H9 (cell line): ENCODE results near the gene RPA4. TPM values are rescaled to one million over a fixed set of nuclear protein-coding genes. Genes with fewer than 3 reads are reported as not detected.

Experiments
- DNase-seq: peaks from one replicate; pipeline ENCODE4 v3.0.0-alpha.2; 2017
- H2AFZ ChIP-seq: one replicate; pipeline ENCODE4 v1.6.1; 2013; ENCODE audit warnings: mild to moderate bottlenecking, low read length, control low read depth, moderate library complexity
- H2AK5ac ChIP-seq: 2 replicates; pipeline ENCODE4 v1.6.1; 2013; ENCODE audit warnings: low read length, control low read depth, mixed read lengths; ENCODE audit not compliant: insufficient read length
- H2BK120ac ChIP-seq: one replicate; pipeline ENCODE4 v1.6.1; 2013; ENCODE audit warnings: low read depth, mild to moderate bottlenecking, low read length, control low read depth, inconsistent platforms; ENCODE audit not compliant: poor library complexity, severe bottlenecking
- H2BK12ac ChIP-seq: 2 replicates; pipeline ENCODE4 v1.6.1; 2013; ENCODE audit warnings: low read length, control low read depth, mixed read lengths, low read depth; ENCODE audit not compliant: insufficient read length
- H2BK15ac ChIP-seq: 2 replicates; pipeline ENCODE4 v1.6.1; 2013; ENCODE audit warnings: low read depth, low read length, control low read depth
- H2BK20ac ChIP-seq: one replicate; pipeline ENCODE4 v1.6.1; 2013; ENCODE audit warnings: low read depth, mild to moderate bottlenecking, low read length, control low read depth, inconsistent platforms; ENCODE audit not compliant: poor library complexity, severe bottlenecking
- H2BK5ac ChIP-seq: 2 replicates; pipeline ENCODE4 v1.6.1; 2013; ENCODE audit warnings: low read length, control low read depth, mixed read lengths; ENCODE audit not compliant: insufficient read length
- H3K14ac ChIP-seq: 2 replicates; pipeline ENCODE4 v1.6.1; 2013; ENCODE audit warnings: low read length, control low read depth; ENCODE audit not compliant: insufficient read depth
- H3K18ac ChIP-seq: 2 replicates; pipeline ENCODE4 v1.6.1; 2013; ENCODE audit warnings: low read depth, mild to moderate bottlenecking, mixed read lengths, low read length, control low read depth; ENCODE audit not compliant: insufficient read length
- H3K23ac ChIP-seq: 2 replicates; pipeline ENCODE4 v1.6.1; 2013; ENCODE audit warnings: low read length, control low read depth, mixed read lengths, low read depth; ENCODE audit not compliant: insufficient read length
- H3K23me2 ChIP-seq: 2 replicates; pipeline ENCODE4 v1.6.1; 2013; ENCODE audit warnings: low read depth, mild to moderate bottlenecking, mixed read lengths, low read length, control low read depth; ENCODE audit not compliant: insufficient read length, poor library complexity, severe bottlenecking
- H3K27ac ChIP-seq: 2 replicates; pipeline ENCODE4 v1.5.1; 2013; ENCODE audit warnings: low read length, control low read depth, mixed read lengths, low read depth; ENCODE audit not compliant: insufficient read length
- H3K27me3 ChIP-seq: 2 replicates; pipeline ENCODE4 v1.6.1; 2013; ENCODE audit warnings: low read length, control low read depth, inconsistent platforms; ENCODE audit not compliant: insufficient read depth
- H3K4ac ChIP-seq: 2 replicates; pipeline ENCODE4 v1.6.1; 2013; ENCODE audit warnings: low read depth, mild to moderate bottlenecking, control low read depth, inconsistent platforms, low read length, moderate library complexity
- H3K4me1 ChIP-seq: 2 replicates; pipeline ENCODE4 v1.6.1; 2013; ENCODE audit warnings: low read length, control low read depth, inconsistent platforms; ENCODE audit not compliant: insufficient read depth
- H3K4me2 ChIP-seq: 2 replicates; pipeline ENCODE4 v1.6.1; 2013; ENCODE audit warnings: low read length, control low read depth, mixed read lengths; ENCODE audit not compliant: insufficient read length, insufficient read depth
- H3K56ac ChIP-seq: 2 replicates; pipeline ENCODE4 v1.6.1; 2013; ENCODE audit warnings: low read depth, mild to moderate bottlenecking, mixed read lengths, low read length, control low read depth; ENCODE audit not compliant: insufficient read length
- H3K79me1 ChIP-seq: 2 replicates; pipeline ENCODE4 v1.6.1; 2013; ENCODE audit warnings: low read depth, mild to moderate bottlenecking, moderate library complexity, low read length, control low read depth, inconsistent platforms; ENCODE audit not compliant: insufficient read depth, poor library complexity, severe bottlenecking
- H3K79me2 ChIP-seq: 2 replicates; pipeline ENCODE4 v1.6.1; 2013; ENCODE audit warnings: low read length, control low read depth, inconsistent platforms; ENCODE audit not compliant: insufficient read depth
- H3K9ac ChIP-seq: 2 replicates; pipeline ENCODE4 v1.6.1; 2013; ENCODE audit warnings: low read length, control low read depth, mixed read lengths; ENCODE audit not compliant: insufficient read length; ENCODE audit errors: extremely low read depth
- H3K9me3 ChIP-seq: one replicate; pipeline ENCODE4 v1.6.1; 2013; ENCODE audit warnings: low read depth, low read length, inconsistent platforms; ENCODE audit not compliant: control insufficient read depth
- H3T11ph ChIP-seq: one replicate; pipeline ENCODE4 v1.6.1; 2013; ENCODE audit warnings: mild to moderate bottlenecking, low read length, control low read depth, inconsistent platforms
- H4K20me1 ChIP-seq: one replicate; pipeline ENCODE4 v1.6.1; 2013; ENCODE audit not compliant: control insufficient read depth, insufficient read length, insufficient read depth
- H4K5ac ChIP-seq: 2 replicates; pipeline ENCODE4 v1.6.1; 2013; ENCODE audit warnings: low read depth, mild to moderate bottlenecking, mixed read lengths, low read length, control low read depth; ENCODE audit not compliant: insufficient read length
- H4K8ac ChIP-seq: replicated peaks from 2 replicates; pipeline ENCODE4 v1.6.1; 2013; ENCODE audit warnings: low read length, control low read depth, mixed read lengths, low read depth; ENCODE audit not compliant: insufficient read length
- H4K91ac ChIP-seq: 2 replicates; pipeline ENCODE4 v1.6.1; 2013; ENCODE audit warnings: low read depth, mild to moderate bottlenecking, moderate library complexity, mixed read lengths, low read length, control low read depth; ENCODE audit not compliant: insufficient read length
- H3K27ac Mint-ChIP-seq, 3 experiments: 2 replicates in 2 of 3; 3 replicates in 1 of 3; pipeline ENCODE4 v1.8.0; 2020 to 2021; ENCODE audit warnings: mixed read lengths in 3 of 3, mild to moderate bottlenecking in 1 of 3, moderate library complexity in 1 of 3
- H3K27me3 Mint-ChIP-seq: 2 replicates; pipeline ENCODE4 v1.8.0; 2021; ENCODE audit warnings: low read depth, mild to moderate bottlenecking, moderate library complexity, mixed read lengths
- H3K36me3 Mint-ChIP-seq, 3 experiments: 2 replicates in 2 of 3; 3 replicates in 1 of 3; pipeline ENCODE4 v1.8.0; 2020 to 2021; ENCODE audit warnings: low read depth in 3 of 3, mixed read lengths in 3 of 3; ENCODE audit not compliant: insufficient read depth in 1 of 3
- H3K4me1 Mint-ChIP-seq, 2 experiments: 2 replicates each; pipeline ENCODE4 v1.8.0; 2020; ENCODE audit warnings: mixed read lengths in 2 of 2
- H3K4me3 Mint-ChIP-seq, 2 experiments: 2 replicates in 1 of 2; 3 replicates in 1 of 2; pipeline ENCODE4 v1.8.0; 2020 to 2021; ENCODE audit warnings: mild to moderate bottlenecking in 2 of 2, mixed read lengths in 2 of 2, moderate library complexity in 1 of 2
- H3K9me3 Mint-ChIP-seq, 2 experiments: 2 replicates in 1 of 2; 3 replicates in 1 of 2; pipeline ENCODE4 v1.8.0; 2020; ENCODE audit warnings: mild to moderate bottlenecking in 2 of 2, mixed read lengths in 2 of 2, moderate library complexity in 1 of 2
- WGBS: extraction: QIAGEN DNeasy Blood & Tissue Kit; methylation state at CpG from one replicate; pipeline ENCODE4 v1.1.7; 2013; ENCODE audit warnings: missing lambda C conversion rate, low lambda C conversion rate, mixed read lengths; ENCODE audit not compliant: insufficient read length; ENCODE audit errors: extremely low coverage; 5-methylcytosine and 5-hydroxymethylcytosine counted together
- total RNA-seq: library from RNA; stranded (reverse); gene quantifications from 2 replicates; pipeline ENCODE4 v1.2.1, GENCODE V29; 2021
- TF ChIP-seq, protein P1 (sequence below): fragments of 200-600 bp; sonication (generic); conservative IDR thresholded peaks from 3 replicates; pipeline ENCODE4 v1.8.0; 2021; ENCODE audit warnings: antibody characterized with exemption, mild to moderate bottlenecking

RPA4 gene
- total RNA-seq, 1 experiment from 2014 or later: 1.0 TPM

DNA sequence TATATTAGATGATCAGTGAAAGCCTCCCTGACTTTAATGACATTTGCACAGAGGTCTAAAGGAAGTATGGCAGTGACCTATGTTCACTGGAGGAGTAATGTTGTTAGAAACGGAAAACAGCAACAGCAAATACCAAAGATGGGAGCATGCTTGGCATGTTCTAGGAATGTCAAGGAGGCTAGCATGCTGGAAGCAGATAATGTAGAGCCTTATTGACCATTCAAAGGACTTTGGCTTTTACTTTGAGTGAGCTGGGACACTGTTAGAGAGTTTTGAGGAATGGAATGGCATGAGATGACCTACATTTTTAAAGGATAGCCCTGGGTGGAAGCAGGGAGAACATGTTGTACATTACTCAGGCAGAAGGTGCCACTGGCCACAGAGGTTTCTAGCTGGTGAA lies 6.0 kb downstream of the RPA4 start:
- Mint-ChIP-seq H3K27me3 (no peaks in the 10 kb centered on the region), H3K36me3 (peaks cover 0 to 5% (median 1%) of the 10 kb centered on the region in 3 experiments; a peak in 2 of 7 replicates)

More for the DNA sequence above, 6.0 kb downstream of the RPA4 start:
- Mint-ChIP-seq H3K27ac (no peak overlapping the region), H3K9me3 (no peaks in the 10 kb centered on the region), H3K4me1 (peaks cover 2 to 5% of the 10 kb centered on the region in 2 experiments; a peak in 2 of 4 replicates), H3K4me3 (no peak overlapping the region)
- DNase-seq: no peak
- Histone ChIP-seq H3K9ac (no peak overlapping the region), H3K4me1 (no peaks in the 10 kb centered on the region), H3K27ac (no peak overlapping the region), H2AK5ac (no peak overlapping the region), H3K23me2 (peaks cover 3% of the 10 kb centered on the region), H2BK12ac (no peak overlapping the region), H4K20me1 (no peaks in the 10 kb centered on the region), H2AFZ (no peak overlapping the region), H2BK5ac (no peak overlapping the region), H3K9me3 (no peaks in the 10 kb centered on the region), H3K56ac (no peak overlapping the region), H2BK15ac (no peak overlapping the region), H3K79me2 (no peaks in the 10 kb centered on the region), H3K4me2 (no peak overlapping the region), H3K4ac (no peak overlapping the region), H3K23ac (no peak overlapping the region), H4K8ac (no peak overlapping the region), H4K91ac (no peak overlapping the region), H4K5ac (no peak overlapping the region), H3K79me1 (no peaks in the 10 kb centered on the region), H2BK120ac (no peak overlapping the region), H3K27me3 (no peaks in the 10 kb centered on the region), H2BK20ac (no peak overlapping the region), H3T11ph (no peak overlapping the region), H3K14ac (no peak overlapping the region), H3K18ac (no peak overlapping the region)
- TF ChIP-seq, protein P1, sequence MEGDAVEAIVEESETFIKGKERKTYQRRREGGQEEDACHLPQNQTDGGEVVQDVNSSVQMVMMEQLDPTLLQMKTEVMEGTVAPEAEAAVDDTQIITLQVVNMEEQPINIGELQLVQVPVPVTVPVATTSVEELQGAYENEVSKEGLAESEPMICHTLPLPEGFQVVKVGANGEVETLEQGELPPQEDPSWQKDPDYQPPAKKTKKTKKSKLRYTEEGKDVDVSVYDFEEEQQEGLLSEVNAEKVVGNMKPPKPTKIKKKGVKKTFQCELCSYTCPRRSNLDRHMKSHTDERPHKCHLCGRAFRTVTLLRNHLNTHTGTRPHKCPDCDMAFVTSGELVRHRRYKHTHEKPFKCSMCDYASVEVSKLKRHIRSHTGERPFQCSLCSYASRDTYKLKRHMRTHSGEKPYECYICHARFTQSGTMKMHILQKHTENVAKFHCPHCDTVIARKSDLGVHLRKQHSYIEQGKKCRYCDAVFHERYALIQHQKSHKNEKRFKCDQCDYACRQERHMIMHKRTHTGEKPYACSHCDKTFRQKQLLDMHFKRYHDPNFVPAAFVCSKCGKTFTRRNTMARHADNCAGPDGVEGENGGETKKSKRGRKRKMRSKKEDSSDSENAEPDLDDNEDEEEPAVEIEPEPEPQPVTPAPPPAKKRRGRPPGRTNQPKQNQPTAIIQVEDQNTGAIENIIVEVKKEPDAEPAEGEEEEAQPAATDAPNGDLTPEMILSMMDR: no peak
- no CpG with 5 or more reads among the region's 1 CpG for WGBS
